HG02588 (cell line): ENCODE data around the gene PRCD.

Experiments
- ATAC-seq: cut with Tn5 transposase; IDR thresholded peaks from one replicate; pipeline ENCODE4 v1.9.1; 2021; ENCODE audit warnings: mild to moderate bottlenecking, moderate library complexity; ENCODE audit not compliant: unreplicated experiment

PRCD gene

GRCh38 chr17:76539631-76540271 lies at the start of gene PRCD:
TSS of gene PRCD (plus strand) at chr17:76540044. CDS start at chr17:76540142, 98 bp downstream.
- ATAC-seq, result no peak

DNA sequence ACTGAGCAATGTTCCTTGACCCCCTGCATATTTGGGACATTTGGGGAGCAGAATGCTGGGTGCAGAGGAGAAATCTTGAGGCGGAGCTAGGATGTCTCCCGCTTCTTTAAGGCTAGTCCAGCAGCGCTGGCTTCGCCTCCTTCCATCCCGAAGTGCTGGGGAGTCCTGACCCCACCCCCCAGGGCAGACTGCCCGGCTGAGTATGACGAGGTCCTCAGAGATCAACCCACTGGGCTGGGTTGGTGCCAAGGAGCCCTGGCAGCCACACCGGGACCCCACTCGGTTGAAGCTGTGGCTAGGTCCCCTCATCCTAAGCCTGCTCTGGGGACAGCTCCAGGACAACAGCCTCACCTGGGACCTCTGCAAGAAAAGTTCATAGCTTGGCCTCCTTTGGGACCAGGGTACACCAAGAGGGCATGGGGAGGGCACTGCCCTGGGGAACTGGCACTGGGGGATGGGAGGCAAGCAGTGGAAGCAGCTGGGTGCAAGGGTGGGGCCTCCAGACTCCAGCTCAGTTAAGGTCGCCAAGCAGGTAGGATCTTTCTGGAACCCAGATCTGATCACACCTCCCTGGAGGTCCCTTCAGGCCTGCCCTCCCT lies 49.6 kb upstream of the PRCD start:
- no peak for ATAC-seq

- no peak for ATAC-seq
Measured at GRCh38 chr17:76491271-76492122, 48.3 kb upstream of the PRCD start.

GRCh38 chr17:76492123-76492988 lies 47.5 kb upstream of the PRCD start:
- peak; percentile 38 for ATAC-seq

DNA sequence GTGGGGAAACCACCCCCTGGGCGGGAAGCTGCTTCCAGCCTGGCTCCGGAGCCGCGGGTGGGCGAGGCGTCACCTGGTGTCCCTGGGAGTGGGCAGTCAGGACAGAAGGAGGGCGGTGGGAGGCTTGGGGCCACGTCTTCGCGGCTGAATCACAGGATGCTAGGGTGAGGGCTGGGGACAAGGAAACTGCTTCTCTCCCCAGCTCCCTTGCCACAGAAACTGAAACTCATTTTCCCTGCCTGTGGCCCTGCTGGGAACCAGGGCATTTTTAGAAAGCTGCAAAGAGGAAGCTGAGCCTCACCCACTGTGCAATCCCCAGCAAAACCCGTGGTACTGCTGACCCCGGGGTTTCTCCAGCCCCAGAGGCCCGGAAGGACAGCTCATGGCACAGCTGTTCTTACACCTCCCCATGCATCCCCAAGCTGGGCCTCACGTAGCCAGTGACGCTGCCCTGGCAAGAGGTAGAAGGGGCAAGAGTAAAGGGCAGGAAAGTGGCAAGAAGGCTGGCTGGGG lies 46.8 kb upstream of the PRCD start:
- peak; percentile 37 for ATAC-seq

GRCh38 chr17:76493505-76494167 lies 46.2 kb upstream of the PRCD start:
- no peak for ATAC-seq

- ATAC-seq, result no peak
Measured at GRCh38 chr17:76495663-76496400, 44.0 kb upstream of the PRCD start.

DNA sequence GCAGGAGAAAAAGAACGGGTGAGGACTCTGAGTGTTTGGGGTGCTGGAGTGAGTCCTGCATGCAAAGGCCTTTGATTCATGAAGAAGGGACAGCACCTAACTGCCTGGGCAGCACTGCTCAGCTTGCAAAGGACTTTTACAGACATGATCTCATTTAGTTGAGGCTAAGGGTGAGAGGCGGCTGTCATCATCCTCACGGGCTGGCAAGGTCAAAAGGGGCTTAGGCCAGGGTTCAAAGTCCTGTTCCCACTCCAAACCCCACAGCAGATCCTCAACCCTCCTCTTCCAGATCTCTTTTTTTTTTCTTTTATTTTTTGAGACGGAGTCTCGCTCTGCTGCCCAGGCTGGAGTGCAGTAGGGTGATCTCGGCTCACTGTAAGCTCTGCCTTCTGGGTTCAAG lies 43.4 kb upstream of the PRCD start:
- ATAC-seq, result no peak

GRCh38 chr17:76497699-76497978 lies 42.2 kb upstream of the PRCD start:
- no peak for ATAC-seq

GRCh38 chr17:76497979-76498875 lies 41.6 kb upstream of the PRCD start:
- ATAC-seq, result no peak

GRCh38 chr17:76498876-76499251 lies 41.0 kb upstream of the PRCD start:
- no peak for ATAC-seq

DNA sequence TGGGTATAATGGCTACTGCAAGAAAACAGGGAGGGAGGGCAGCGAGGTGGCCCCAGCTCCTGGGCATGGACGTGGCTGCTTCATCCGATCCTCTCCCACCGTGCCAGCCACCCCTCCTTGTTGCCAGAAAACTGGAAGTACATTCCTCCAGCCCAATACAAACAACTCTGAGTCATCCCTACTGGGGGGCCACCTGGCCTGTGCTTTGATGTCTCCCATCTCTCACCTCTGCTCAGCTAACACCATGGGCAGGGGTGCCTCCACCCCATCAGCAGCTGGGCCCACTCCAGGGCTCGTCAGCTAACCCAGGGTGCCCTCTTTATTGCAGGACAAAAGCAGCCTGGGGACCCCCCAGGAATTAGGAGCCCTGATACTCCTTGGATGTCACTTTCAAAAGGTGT lies 40.6 kb upstream of the PRCD start:
- ATAC-seq, result no peak

DNA sequence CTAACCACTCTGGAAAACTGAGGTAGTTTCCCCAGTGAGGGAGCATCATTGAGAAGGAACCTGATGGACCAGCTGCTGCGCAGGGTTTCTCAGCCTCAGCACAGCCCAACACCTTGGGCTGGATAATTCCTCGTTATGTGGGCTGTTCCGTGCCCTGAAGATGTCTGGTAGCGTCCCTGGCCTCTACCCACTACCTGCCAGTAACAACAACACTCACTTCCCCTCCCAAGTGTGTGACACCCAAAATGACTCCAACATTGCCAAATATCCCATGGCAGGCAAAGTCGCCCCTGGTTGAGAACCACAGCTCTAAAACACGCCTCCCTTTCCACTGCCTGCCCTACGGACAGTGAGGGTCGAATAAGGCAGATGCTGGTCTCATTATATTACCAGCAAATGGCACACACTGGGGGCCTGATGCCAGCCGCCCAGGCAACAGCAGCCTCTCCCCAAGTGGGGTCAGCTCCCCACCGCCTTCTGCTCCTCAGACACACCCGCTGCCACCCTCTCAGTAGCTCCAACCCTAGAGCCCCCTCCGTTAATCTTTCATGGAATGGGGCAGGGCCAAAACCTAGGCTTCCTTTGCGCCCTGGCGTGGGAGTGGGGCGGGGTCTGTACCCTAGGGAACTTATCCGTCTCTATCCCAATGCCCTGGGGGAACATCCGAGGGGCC lies 39.6 kb upstream of the PRCD start:
- ATAC-seq, result no peak

GRCh38 chr17:76500747-76501017 lies 39.2 kb upstream of the PRCD start:
- ATAC-seq, result no peak

DNA sequence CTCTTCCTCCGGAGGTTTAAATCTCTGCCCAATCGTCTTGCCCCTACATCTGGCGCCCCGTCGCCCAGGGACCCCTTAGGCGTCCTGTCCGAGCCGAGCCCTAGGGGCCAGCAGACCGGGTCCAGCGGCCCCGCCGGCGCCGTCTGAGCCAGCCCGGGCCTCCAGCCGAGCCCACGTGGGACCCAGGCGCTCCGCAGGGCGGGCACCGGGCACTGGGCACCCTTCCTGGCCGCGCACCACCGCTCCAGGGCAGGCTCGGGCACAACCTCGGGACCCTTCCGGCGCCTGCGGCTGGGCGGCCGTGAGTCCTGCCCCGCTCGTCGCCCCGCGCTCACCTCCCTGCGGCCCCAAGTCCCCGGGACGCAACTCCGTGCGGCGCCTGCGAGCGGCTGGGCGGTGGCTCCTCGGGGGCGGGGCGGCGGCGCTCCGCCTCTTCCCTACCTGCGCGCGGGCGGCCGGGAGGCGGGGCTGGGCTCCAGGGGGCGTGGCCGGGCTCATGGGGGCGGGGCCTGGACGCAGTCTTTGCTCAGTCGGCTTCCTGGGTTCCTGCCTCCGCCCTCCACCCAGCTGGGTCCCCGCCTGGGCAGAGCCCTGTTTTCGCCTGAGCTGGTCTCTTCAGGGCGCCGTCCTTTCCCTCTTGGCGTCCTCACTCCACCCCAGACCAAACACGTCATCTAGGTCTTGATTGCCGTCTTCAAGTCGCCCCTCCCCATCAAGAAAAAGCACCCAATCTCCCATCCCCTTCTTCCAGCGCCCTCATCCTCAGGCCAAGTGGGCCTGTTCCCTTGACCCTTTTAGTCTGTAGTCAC lies 38.6 kb upstream of the PRCD start, which contains the start of gene RHBDF2:
Gene RHBDF2, minus strand, starts transcription at position 406 of the 809 bp plus-strand sequence. CDS start 19,899 bp downstream, outside the sequence.
- ATAC-seq, result peak; percentile 64

DNA sequence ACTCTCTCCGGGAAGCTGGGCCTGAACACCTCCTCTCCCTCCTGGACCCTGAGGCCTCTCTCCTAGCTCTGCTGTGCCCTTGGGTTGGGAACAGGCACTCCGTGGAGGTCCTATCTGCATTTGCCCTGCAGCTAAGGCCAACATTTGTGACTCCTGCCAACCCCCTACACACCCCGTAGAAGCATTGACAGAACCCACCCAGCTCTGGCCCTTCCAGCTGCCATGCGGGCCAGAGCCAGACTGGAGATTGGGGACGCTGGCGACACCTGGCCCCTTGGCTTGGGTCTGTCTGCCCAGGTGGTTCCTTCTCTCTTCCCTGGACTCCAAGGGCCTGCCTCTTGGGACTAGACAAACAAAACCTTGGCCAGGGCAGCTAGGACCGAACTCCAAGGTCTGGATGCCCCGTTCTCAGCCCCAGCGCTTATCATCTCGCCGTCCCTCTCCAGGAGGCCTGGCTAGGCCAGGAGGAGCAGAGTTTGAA lies 38.0 kb upstream of the PRCD start:
- no peak for ATAC-seq
